Activated CD4-positive, alpha-beta T cell treated with anti-CD3 and anti-CD28 coated beads for 1 hour (primary cell): ENCODE data around the gene RABL6.
"Not testable (repeated sequence)": the region's sequence is repeated elsewhere in the genome, so short reads cannot be mapped to it uniquely, and the experiment has no call there.

Experiments used
- DNase-seq: peaks from one replicate; pipeline ENCODE4 v3.0.0-alpha.2; 2020

RABL6 gene

DNA sequence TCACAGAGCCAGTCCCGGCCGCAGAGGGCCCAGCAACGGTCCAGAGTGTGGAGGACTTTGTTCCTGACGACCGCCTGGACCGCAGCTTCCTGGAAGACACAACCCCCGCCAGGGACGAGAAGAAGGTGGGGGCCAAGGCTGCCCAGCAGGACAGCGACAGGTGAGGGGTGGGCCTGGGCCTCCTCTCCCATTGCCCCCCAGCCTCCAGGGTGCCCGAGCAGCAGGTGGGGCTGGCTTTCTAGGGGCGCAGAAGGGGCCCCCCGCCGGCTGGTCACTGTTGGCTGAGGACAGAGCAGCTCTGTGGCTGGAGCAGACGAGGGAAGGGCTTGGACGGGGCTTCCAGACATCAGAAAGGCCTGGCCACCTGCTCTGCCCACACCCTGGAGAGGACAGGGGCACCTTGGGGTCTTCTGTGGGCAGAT, 30.1 kb downstream of the RABL6 start:
- not testable (repeated sequence) for DNase-seq

DNA sequence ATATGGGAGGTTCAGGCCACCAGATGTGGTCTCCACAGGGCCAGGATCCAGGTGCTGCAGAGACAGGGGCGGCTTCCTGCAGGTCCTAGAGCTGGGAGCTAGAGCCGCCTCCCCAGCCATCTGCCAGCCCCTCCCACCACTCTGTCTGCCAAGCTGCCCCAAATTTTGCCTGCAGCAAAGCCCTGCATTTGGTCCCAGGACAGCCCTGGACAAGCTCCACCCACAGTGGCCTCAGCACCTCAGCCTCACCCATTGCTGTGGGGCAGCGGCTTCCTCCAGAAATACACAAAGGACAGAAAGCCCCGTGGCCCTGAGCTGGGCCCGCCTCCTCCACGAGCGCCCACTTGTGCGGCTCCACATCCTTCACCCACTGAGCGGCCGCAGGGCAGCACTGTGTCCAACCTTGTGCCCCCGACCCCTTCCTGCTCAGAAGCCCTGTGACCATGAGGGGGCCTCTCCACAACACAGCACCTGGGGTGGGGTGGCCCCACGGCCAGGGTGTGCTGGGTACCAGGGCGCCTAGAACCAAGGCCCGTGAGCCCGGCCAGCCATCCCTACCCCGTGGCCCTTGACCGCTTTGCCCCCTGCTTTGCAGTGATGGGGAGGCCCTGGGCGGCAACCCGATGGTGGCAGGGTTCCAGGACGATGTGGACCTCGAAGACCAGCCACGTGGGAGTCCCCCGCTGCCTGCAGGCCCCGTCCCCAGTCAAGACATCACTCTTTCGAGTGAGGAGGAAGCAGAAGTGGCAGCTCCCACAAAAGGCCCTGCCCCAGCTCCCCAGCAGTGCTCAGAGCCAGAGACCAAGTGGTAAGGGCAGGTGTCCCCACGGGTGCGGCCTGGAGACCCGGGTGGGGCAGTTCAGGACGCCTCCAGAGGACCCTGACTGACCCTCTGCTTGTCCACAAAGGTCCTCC, 30.8 kb downstream of the RABL6 start:
- DNase-seq = no peak

DNA sequence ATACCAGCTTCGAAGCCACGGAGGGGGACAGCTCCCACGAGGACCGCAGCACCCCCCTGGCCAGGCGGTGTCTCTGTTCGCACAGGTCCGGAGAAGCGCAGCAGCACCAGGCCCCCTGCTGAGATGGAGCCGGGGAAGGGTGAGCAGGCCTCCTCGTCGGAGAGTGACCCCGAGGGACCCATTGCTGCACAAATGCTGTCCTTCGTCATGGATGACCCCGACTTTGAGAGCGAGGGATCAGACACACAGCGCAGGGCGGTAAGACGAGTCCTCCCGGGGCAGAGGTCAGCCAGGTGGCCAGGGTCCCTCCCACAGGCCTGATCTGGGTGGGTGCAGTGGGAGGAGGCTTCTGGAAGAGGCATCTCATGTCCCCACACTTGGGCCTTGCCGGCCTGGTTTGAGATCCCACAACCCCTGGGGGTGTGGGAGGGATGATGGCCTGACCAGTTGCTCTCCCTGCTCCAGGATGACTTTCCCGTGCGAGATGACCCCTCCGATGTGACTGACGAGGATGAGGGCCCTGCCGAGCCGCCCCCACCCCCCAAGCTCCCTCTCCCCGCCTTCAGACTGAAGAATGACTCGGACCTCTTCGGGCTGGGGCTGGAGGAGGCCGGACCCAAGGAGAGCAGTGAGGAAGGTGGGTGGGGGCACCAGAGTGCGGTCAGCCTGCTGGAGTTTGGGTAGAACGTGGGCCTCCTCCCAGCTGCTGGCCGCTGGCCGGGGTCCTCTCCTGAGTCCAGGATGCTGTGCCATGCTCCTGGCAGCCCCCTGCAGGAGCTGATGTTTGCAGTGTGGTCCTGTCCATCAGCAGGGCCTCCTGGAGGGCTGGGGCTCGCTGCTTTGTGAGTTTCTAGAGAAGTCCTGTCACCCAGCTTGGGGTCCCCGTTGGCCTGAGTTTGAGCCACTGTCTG, 31.7 kb downstream of the RABL6 start:
- no peak for DNase-seq

DNA sequence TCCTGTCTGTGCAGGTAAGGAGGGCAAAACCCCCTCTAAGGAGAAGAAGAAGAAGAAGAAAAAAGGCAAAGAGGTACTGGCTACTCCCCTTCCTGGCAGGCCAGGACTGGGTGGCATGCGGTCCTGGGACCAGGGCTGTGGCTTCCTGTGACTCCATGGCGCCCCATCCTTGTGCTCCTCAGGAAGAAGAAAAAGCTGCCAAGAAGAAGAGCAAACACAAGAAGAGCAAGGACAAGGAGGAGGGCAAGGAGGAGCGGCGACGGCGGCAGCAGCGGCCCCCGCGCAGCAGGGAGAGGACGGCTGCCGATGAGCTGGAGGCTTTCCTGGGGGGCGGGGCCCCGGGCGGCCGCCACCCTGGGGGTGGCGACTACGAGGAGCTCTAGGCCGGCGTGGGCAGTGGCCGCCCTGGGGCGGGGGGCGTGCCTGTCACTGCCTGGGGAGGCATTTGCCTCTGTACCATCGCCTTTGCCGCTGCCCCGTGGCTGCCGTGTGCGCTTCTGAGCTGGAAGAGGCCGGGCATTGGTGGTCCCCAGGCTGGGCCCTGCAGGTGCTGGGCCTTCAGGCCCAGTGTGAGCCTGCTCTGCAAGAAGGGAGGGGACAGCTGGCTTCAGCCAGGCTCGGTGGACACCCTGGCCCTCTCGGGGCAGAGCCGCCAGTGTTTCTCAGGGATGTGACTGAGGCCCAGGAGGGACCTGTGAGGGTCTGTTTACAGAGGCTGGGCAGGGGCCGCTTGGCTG, 32.6 kb downstream of the RABL6 start:
- no peak for DNase-seq

DNA sequence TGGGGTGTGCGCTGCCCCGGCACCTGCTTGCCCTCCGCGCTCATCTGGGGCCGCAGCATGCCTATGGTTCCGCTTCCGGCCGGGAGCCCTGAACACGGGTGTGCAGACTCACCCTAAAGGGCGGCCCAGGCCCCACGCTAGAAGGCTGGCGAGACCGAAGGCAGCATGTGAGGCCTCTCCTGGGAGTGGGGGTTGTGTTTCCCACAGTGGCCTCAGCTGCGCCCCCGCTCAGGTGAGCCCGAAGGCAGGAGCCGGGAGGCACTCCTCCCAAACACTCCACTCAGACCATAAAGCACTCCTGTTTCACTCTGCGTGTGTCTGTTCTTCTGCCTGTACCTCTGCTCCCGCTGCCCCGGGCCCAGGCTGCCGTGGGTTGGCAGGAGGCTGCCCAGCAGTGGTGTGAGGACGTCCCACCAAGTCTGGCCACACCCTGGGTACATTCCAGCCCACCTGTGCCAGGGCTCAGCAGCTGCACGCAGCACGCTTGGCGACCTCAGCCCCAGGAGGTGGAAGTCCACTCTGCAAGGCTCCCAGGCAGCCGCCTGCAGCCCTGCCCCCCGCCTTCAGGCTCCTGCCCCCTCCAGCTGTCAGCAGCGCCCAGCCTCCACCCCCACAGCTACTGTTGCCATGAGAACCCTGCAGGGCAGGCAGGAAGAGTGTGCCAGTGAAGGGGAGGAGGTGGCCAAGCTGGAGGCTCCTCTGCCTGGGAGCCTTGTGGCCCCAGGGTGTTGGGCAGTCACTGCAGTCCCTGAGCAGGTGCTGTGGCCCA, 33.3 kb downstream of the RABL6 start:
- no peak for DNase-seq

DNA sequence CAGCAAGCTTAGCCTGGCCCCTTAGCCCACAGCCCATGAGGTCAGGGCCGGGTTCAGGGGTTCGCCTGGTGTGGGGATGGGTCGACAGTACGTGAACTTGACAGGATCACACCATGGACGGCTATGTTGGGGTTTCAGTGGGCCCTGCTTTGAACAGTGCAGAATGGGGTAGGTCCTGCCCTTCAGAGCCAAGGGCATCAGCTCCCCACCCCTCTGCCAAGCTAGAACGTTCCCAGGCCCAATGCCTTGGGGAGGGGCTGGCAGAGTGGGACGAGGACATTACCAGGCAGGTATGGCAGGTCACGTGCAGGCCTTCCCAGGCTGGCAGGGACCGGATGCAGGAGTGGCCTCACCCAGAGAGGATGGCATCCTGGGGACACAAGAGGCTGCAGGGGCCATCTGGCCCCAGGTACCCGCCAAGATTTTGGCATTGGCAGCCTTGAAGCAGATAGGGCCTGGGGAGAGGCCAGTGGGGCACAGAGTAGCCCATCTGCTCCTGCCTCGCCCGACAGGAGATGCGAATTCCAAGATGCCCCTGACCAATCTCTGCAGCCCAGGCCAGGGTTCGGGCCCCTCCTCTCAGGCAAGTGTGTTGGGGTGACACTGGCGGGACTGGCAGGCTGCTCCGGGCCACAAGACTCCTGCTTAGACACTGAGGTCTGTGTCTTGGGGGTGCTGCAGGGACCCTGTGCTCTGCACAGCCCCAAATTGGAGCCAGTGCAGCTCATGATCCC, 34.1 kb downstream of the RABL6 start:
- not testable (repeated sequence) for DNase-seq

GRCh38 chr9:136842380-136842948, 34.7 kb downstream of the RABL6 start, which contains the start of gene AJM1:
AJM1 (plus strand) TSS chr9:136842478; CDS start chr9:136844415, 1,937 bp downstream.
- DNase-seq = peak; percentile 66

GRCh38 chr9:136843159-136843800, 35.5 kb downstream of the RABL6 start:
- DNase-seq = not testable (repeated sequence)

- DNase-seq = peak; percentile 39
Measured at GRCh38 chr9:136843801-136844740, 36.3 kb downstream of the RABL6 start.

DNA sequence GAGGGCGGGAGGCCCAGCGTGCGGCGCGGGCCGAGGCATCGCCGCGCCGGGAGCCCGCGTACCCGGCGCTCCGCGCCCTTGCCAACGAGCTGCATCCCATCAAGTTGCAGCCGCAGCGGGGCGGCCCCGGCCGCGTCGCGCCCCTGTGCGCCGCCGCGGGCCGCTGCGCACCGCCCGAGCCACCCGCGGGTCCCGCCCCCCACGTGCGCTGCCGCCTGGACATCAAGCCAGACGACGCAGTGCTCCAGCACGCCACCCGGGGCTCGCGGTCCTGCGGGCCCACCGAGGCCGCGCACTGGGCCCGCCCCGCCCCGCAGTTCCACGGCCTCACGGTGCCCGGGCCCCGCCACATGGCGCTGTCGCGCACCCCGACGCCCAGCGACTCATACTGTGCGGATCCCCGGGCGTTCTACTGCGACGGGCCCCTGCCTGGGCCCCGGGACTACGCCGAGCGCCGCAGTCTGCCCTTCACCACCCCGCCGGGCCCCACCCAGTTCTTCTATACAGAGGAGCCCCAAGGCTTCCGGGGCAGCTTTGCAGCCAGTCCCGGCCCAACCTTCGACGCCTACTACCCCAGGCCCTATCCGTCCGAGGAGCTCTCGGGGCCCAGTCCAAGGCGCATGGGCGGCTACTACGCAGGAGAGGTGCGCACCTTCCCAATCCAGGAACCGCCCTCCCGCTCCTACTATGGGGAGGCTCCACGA, 37.2 kb downstream of the RABL6 start:
- no peak for DNase-seq

DNA sequence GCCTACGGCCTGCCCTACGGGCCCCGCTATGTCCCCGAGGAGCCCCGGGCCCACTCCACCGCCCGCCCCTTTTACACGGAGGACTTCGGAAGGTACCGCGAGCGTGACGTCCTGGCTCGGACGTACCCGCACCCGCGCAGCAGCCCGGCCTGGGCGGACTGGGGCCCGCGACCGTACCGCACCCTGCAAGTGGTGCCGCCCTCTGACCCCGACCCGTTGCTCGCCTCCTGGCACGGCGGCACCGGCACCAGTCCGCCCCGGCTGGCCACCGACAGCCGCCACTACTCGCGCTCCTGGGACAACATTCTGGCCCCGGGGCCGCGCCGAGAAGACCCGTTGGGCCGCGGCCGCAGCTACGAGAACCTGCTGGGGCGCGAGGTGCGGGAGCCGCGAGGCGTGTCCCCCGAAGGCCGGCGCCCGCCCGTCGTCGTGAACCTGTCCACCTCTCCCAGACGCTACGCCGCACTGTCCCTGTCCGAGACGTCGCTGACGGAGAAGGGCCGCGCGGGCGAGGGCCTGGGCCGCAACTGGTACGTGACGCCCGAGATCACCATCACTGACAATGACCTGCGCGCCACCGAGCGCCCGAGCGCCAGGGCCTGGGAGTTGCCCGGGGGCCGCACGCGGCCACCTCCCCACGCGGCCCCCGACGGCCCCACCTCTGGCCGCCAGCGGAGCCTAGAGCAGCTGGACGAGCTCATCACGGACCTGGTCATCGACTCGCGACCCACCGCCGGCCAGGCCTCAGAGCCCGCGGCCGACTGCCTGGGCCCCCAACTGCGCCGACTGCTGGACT, 37.9 kb downstream of the RABL6 start:
- DNase-seq = no peak

DNA sequence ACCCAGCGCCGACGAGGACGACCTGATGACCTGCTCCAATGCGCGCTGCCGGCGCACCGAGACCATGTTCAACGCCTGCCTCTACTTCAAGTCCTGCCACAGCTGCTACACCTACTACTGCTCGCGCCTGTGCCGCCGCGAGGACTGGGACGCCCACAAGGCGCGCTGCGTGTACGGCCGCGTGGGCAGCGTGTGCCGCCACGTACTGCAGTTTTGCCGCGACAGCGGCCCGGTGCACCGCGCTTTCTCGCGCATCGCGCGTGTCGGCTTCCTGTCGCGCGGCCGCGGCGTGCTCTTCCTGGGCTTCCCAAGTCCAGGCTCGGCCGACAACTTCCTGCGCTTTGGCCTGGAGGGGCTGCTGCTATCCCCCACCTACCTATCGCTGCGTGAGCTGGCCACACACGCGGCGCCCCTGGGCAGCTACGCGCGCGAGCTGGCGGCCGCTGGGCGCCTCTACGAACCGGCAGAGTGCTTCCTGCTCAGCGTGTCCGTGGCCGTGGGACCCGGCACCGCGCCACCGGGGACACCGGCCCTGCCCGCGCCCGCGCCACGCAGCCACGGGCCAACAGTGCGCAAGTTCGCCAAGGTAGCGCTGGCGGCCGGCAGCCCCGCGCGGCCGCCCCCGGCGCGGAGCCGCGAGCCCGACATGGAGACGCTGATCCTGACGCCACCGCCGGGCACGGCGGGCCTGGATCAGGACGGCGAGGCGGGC, 38.8 kb downstream of the RABL6 start:
- no peak for DNase-seq

- DNase-seq = no peak
Measured at GRCh38 chr9:136847088-136847825, 39.5 kb downstream of the RABL6 start.

DNA sequence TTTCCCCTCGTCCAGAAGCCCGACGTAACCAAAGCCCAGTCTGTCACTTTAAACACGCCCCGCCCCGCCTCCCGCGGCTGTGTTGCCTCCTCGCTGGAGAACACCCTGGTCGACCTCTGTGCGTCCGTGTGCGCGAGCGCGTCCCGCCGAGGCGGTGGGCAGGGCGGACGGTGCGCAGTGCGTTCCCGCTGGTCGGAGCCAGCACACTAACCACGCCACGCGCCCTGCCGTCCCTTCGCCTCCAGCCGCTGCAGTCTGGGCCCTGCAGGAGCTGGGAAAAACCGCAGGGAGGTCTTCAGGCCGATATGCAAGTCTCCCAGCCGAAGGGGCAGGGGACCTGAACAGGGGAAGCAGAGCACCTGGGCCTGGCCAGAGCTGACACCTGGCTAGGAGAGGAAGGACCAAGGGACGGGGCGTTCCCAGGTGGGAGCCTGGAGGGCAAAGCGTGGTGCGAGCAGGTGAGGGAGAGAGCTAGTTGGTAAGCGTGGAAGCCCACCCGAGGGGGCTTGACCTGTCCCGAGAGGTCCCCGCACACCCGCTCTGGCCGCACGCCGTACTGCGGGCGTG, 40.2 kb downstream of the RABL6 start:
- DNase-seq = no peak

DNA sequence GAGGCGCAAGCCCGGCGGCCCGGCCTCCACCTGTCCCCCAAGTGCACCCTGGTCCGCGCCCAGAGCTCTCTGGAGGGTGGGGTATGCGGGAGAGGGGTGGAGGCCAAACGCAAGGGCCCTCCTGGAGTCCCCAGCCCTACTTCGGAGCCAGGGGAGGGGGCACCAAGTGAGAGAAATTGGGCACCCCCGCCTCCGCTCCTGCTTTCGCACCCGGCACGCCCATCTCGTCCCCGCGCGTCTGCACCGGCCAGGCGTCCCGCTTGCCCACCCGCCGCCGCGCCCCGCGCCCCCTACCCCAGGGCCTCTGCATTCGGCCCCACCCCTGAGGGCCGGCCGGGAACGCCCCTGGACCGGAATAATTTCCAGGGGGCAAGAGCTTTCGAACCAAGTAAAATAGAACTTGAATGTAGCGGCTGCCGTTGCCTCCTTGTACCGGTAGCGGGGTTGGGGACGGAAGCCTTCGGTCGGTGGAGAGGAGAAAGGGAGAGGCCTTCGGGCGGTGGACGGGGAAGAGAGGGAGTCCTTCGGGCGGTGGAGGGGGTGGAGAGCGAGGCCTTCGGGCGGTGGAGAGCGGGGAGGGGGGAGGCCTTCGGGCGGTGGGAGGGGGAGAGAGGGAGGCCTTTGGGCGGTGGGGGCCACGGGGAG, 40.8 kb downstream of the RABL6 start:
- no peak for DNase-seq
